ENCODE data around the gene TNS3. TPM values are rescaled to one million over a fixed set of nuclear protein-coding genes. Genes with fewer than 3 reads are reported as not detected.

The TNS3 gene
- total and polyA plus RNA-seq, 9 of the 15 experiments (the other 6 are each of a cell fraction or from before 2014, with no cell fraction given), result 0.20 TPM; not detected in 8

- H3K4me1 ChIP-seq (replicated peaks in 1 of 2; ENCODE audit: control insufficient read depth in 2 of 2, insufficient read depth in 2 of 2, low read length in 2 of 2), result peaks cover 0 to 5% of the 10 kb centered on the region in 2 experiments; a peak in 2 of 5 replicates
- no peak overlapping the region for H3K4me2 ChIP-seq (ENCODE audit: insufficient read depth, low read length)
- no TSS peak for BruUV-seq (replicated peaks)
- H3K27ac ChIP-seq (ENCODE audit: extremely low read depth, low read depth, low read length), result no peak overlapping the region
- POLR2A ChIA-PET, result no interaction called here
- no peak overlapping the region for H3K9ac ChIP-seq (ENCODE audit: insufficient read depth in 1 of 2, low read depth in 2 of 2, low read length in 2 of 2)
- no peaks in the 10 kb centered on the region for H3K79me2 ChIP-seq (ENCODE audit: control insufficient read depth, insufficient read depth, low read length)
- intact Hi-C loops (cut with micrococcal nuclease), result no loop called here
- H3K9me1 ChIP-seq (ENCODE audit: control insufficient read depth, insufficient read depth, low read length), result no peaks in the 10 kb centered on the region
- no peaks in the 10 kb centered on the region for H3K36me3 ChIP-seq (ENCODE audit: control insufficient read depth, insufficient read depth, low read length)
- H3K27me3 ChIP-seq (ENCODE audit: control insufficient read depth in 2 of 2, insufficient read depth in 2 of 2, low read length in 2 of 2), result peaks cover 17 to 47% of the 10 kb centered on the region in 2 experiments; a peak in 4 of 5 replicates
- 0% methylated on average over 2 of the region's 2 CpGs for WGBS (ENCODE audit: insufficient coverage, low coverage, missing lambda C conversion rate)
- CTCF ChIA-PET (ENCODE audit: low intra/inter-chr PET ratio), result no interaction called here
- no peak for DNase-seq (ENCODE audit: extremely low read depth in 1 of 4, low spot score in 3 of 4)
- H3K9me3 ChIP-seq (replicated peaks; ENCODE audit: control insufficient read depth, insufficient read depth, low read depth, low read length), result no peaks in the 10 kb centered on the region
- no peak overlapping the region for H3K4me3 ChIP-seq
- H4K20me1 ChIP-seq (replicated peaks; ENCODE audit: control insufficient read depth, insufficient read depth, low read length), result no peaks in the 10 kb centered on the region
- no peak for FAIRE-seq
- no peak overlapping the region for H2AFZ ChIP-seq (ENCODE audit: low read depth, low read length)
- in situ Hi-C loops (cut with MboI), result no loop called here
- ATAC-seq, result no peak
- TF ChIP-seq SMC3 (conservative IDR thresholded peaks at IDR 0.05; ENCODE audit: insufficient read depth, low read depth, low read length) (no peak), ZNF518B (CRISPR knock-in tag; IDR thresholded peaks at IDR 0.05) (no peak), NEUROD1 (IDR thresholded peaks at IDR 0.05; ENCODE audit: borderline replicate concordance, low read depth, low read length, partially characterized antibody) (no peak), TEAD1 (CRISPR knock-in tag; IDR thresholded peaks at IDR 0.05) (no peak), SMARCB1 (IDR thresholded peaks at IDR 0.05; ENCODE audit: insufficient read length, low read depth) (no peak), ZNF609 (CRISPR knock-in tag; IDR thresholded peaks at IDR 0.05; ENCODE audit: borderline replicate concordance) (no peak), DEAF1 (CRISPR knock-in tag; IDR thresholded peaks at IDR 0.05) (no peak), ZNF316 (IDR thresholded peaks at IDR 0.05) (no peak), SAFB2 (IDR thresholded peaks at IDR 0.05; ENCODE audit: borderline replicate concordance, low read depth, low read length, severe bottlenecking) (no peak), KDM2B (CRISPR knock-in tag; IDR thresholded peaks at IDR 0.05) (no peak), TEAD2 (tag; IDR thresholded peaks at IDR 0.05) (no peak), MYNN (IDR thresholded peaks at IDR 0.05) (no peak), MYNN (CRISPR knock-in tag; IDR thresholded peaks at IDR 0.05) (no peak), PCBP1 (IDR thresholded peaks at IDR 0.05; ENCODE audit: low read depth, low read length, poor library complexity, severe bottlenecking) (no peak)
Measured at GRCh38 chr7:47400001-47400400, 181.9 kb downstream of the TNS3 start.
